Fibroblast of the conjunctiva (primary cell): Measurements from ENCODE around the gene DBH.

Source experiments
- DNase-seq: peaks from one replicate; pipeline ENCODE4 v3.0.0-alpha.2; 2010; ENCODE audit warnings: low read depth

Gene DBH

DNA sequence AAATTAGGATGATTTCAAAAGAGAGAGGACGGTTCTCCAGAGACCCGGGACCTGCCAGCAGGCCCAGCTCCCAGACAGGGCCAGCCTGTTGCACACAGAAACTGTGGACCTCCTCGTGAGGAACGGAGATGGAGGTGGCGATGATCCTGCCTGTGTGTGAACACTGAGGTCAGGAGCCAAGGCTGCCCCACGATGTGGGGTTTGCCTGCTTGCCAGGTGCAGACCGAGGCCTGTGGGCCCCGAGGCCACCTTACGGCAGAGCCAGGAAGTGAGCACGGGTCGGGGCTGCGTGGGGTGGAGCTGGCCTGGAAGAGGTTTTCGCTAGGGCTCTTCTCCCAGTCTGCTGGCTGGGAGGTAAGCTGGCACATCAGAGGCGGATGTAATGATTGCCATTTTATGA lies 31.3 kb upstream of the DBH start:
- no peak for DNase-seq

DNA sequence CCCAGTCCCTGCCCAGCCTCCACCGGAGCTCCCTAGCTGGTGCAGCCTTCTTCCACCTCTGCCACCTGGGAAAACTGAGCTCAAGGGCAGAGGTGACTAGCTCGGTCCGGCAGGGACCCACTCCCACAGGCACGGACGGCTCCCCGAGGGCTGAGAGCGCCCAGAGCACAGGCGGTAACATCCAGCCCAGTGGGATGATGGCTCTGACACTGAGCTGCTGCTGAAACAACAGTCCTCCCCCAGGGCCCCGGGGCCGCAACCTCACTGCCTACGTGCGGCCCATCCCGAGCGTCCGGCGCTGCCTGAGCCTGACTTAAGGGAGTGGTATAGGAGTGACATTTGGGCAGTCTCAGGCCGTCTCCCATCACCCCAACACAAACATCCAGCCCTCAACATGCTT lies 30.7 kb upstream of the DBH start:
- DNase-seq: no peak

DNA sequence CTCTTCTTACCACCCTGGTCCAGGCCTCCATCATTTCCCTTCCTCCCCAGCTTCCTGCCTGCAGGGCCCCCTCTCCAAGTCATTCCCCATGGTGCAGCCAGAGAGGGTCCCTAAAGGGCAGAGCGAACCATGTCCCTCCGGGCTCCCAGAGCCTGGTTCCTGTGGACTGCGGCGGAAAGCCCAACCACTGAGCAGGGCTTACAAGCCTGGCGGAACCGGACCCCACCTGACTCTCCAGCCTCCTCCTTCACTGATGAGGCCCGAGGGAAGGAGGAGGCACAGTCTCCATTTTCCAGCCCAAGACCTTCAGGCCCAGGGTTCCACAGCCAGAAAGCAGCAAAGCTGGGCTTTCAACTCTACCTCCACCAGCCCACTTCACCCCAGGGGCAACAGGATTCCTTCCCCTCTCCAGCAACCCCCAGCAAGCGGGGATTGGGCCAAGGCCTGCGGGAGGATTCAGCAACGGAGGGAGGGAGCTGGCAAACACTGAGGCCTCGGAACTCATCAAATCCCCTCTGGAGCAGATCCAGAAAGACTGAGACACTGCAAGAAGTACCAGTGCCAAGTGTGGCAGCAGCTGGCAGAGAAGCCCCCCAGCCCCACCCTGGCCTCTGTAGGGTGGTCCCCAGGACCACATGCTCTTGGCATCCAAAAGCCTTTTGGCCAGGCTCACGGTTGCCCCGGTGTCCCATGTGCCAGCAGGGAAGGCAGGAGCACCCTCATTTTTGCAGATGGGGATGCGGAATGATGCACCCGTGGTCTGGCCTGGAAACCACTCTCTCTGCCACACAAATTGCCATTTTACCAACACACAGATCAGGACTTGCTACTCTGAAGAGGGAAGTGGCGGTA lies 30.1 kb upstream of the DBH start:
- DNase-seq: no peak

DNA sequence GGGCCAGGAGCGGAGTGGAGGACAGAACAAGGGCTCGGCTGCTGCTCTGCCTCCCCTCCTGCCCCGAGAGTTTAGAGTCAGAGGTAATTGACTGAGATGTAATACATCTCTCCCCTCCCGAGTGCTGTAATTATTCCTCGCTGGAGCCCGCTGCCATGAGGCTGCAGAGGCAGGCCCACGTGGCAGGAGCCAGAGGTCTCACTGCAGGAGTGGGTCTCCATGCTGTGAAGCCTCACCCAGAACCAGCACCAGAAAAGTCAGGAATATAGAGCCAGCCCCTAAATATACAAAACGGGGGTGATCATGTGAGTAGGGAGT lies 29.5 kb upstream of the DBH start:
- DNase-seq: no peak

DNA sequence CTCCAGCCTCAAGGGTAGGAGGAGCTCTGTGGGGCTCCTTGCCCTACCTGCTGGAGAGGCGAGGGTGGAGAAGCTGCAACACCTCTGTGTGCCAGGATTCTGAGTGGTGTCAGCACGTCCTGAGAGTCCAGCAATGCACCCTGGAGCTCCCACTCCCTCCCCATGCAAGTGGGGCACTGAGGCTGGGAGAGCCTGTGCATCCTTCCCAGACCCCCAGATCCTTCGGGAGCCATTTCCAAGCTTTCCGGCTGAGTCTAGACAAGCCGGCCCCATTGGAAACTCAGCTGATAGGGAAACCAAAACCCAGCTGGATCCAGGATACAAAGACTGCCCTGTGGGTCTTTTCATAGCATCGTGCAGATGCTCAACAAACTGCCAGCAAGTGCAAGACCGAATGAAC lies 28.8 kb upstream of the DBH start:
- DNase-seq: no peak

DNA sequence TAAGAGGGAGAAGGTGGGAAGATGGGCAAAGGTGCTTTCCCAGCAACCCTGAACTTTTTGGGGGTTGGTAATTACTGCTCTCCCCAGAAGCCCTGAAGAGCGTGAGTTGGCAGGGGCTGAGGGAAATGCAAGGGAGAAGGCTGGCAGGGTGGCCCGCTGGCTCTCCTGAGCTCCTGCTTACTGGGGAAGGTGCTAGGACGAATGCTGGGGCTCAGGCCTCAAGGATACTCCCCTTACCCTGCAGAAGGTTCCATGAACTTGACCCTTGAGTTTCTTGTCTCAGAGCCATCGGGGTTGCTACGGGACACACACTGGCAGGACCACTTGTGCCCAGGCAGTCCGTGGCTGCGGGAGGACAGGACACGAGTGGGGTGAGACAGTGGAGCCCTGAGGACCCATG lies 28.2 kb upstream of the DBH start:
- no peak for DNase-seq

DNA sequence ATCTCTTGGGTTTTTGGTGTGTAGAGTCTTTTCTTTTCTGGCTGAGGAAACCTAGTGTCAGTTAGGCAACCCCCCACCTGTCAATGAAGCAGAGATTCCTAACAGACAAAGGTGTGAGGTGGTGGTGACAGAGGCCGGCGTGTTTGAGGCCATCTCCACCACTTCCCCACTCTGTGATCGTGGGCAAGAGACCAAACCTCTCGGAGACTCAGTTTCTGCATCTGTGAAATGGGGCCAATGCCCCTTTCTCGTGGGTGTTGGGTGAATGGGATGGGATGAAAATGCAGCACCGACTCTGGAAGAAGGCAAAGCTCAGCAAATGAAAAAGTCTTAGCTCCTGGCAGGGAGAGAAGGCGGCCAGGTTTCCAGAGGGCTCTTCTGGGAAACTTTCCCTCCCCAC lies 27.8 kb upstream of the DBH start:
- DNase-seq: no peak

DNA sequence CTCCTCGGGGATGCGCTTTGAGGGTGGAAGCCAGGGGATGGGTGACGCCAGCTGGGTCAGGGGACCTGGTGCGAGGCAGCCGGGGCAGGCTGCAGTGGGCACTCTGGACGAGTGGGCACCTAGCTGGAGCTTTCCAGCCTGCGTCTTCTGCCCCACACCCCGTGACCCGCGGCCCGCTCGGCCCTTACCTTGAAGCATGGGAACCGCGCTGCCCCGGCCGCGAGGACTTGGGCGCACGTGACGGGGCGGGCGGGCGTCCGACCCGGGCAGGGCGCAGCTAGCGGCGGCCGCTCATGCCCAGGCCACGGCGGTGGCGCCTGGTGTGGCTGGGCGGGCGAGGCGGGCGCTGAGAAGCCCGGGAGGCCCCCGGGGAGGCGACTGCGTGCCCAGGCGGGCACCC lies 27.3 kb upstream of the DBH start:
- DNase-seq: no peak

DNA sequence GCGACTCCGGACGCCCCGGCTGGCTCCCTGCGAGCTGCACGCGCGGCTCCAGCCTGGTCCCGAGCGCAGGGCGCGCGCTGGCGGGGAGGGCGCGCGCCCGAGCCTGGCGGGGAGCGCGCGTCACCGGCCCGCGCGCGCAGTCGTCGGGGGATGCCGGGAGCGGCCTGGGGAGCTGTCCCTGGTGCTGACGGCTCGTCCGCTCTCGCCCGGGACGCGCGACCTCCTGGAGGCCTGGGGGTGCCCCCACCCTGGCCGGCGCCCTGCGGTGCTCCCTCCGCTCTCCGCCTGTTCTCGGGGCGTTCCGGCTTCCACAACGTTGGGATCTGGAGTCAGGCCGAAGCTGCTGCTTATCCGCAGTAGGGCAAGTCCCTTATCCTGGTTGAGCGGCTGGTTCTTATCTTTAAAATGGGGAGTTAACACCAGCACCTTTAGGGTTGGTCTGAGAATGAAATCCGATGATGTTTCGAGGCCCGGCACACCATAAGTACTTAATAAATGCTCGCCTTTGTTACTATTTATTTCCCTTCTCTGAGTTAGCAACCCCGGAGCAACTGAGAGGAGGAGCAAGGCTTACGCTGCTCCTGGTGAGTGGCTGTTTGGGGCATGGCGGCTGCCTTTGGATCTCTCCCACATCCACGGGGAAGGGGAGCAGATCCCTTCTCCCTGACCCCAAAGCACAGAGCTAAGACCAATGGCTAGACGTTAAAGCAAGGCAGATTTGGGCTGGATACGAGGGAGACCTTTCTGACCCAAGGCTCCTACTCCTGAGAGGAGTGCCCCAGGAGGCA lies 26.7 kb upstream of the DBH start, which contains the start of gene FAM163B:
Gene FAM163B, minus strand, starts transcription at position 79 of the 788 bp plus-strand sequence. CDS start 29,166 bp downstream, outside the sequence.
- DNase-seq: no peak

DNA sequence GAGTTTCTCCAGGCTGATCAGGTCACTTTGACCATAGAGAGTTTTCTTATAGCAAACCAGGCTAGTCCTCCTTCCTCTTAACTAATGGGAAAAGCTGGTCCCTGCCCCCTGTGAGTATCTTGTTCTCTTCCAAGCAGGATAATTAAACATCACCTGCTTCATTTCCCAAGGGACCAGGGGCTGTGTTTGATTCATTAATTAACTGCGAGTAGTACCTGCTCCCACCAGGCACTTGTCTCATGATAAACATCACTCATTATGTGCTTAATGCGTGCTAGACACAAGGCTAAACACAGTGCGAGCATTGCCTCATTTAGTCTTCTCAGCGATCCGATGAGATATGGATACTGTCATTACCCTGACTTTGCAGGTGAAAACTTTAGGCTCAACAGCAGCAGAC lies 25.3 kb upstream of the DBH start:
- DNase-seq: no peak

DNA sequence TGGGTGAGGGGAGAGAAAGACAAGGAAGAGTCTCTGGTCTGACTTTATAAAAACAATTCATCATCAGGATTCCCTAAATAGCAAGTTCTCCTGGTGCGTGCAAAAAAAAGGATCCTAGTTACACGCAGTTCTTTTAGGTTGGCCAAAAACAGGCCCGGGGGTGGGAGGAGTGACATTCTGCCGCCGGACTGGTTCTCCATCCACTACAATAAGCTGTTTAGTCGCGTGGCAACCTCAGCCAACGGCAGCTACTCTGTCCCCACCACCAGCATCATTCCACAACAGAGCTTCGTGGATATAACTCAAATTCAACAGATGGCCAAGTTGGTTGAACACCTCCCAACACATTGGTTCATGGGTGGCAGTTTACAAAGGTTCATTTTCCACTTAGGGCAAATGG lies 24.1 kb upstream of the DBH start:
- DNase-seq: no peak

DNA sequence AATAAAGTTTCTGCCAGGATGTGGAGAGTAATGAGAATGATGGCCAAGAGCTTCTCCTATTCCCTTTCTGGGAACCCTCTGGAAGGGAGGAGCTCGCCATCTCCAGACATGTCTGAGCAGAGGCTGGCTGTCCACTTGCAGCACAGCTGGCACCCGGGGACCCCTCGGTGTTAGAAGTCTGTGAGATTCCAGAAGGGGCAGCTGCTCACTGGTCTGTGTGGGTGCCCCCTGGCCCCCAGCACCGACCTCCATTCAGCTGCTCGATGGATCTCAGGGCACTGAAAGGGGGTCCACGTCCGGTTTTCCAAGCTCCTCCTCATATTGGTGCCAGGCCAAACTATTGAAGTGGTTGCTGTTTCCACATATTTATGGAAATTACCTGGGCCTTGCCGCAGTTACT lies 23.3 kb upstream of the DBH start:
- no peak for DNase-seq

DNA sequence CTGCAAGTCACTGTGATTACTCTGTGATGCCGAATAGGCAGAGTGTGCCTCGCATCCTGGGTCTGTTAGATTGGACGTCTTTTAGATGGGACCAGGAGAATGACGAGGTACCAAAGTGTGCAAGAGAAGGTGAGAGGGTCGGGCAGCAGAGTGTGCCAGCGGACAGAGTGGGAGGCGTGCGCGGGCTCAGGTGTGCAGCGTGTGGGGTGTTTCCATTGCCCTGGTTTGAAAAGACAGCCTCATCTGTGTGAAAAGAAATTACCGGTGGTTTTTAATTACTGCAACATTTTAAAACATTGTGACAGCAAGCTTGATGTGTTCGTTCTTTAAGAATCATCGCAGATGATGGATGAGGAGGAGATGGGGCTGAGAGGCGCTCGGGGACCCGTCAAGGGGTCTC lies 22.7 kb upstream of the DBH start:
- DNase-seq: no peak

DNA sequence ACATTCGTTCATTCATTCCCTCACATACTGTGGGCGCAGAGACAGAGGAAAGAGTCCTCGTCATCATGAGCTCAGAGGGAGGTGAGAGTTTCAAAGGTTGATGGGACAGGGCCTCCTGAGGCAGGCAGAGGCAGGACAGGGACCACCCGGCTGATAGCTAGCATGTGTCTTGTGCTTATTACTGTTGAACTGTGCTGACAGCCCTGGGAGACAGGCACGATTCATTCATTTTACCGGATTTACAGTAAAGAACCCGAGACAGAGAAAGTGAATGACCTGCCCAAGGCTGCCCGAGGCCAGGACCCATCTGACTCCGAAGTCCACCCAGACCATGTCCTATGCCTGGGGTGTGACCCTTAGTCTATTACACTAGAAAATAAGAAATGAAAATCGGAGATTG lies 22.1 kb upstream of the DBH start:
- no peak for DNase-seq

DNA sequence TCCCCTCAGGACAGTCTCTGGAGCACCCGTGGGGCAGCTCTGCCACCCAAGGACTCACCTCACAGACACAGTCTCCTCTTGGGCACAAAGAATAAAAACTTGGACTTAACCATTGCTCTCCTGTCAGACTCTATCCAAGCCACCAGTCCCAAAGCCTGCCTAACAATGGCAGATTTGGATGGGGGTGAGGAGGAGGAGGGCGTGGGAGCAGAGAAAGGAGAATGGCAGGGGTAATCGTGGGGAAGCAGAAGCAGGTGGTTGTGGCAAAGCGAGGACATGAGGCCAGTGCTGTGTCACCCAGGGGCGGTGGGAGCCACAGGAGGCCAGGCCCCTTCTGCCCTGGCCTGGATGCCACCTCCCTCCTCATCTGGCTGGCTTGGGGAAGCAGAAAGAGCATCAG lies 21.5 kb upstream of the DBH start:
- no peak for DNase-seq

DNA sequence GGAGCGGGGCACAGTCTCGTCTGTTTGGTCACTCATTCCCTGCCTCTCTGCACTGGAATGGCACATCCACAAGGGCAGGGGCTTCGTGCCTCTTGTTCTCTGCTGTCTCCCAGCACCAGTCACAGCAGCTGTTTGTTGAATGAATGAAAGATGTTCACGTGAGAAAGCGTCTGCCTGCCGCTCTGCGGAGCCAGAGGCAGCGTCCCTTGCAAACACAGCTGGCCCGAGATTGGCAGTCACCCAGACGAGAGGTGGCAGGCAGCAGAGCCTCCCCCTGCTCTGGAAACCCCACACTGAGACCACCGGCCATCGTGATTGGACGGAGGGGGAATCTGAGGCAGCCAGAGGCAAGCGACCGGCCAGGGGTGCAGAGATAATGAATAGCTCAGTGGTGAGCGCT lies 21.0 kb upstream of the DBH start:
- no peak for DNase-seq

DNA sequence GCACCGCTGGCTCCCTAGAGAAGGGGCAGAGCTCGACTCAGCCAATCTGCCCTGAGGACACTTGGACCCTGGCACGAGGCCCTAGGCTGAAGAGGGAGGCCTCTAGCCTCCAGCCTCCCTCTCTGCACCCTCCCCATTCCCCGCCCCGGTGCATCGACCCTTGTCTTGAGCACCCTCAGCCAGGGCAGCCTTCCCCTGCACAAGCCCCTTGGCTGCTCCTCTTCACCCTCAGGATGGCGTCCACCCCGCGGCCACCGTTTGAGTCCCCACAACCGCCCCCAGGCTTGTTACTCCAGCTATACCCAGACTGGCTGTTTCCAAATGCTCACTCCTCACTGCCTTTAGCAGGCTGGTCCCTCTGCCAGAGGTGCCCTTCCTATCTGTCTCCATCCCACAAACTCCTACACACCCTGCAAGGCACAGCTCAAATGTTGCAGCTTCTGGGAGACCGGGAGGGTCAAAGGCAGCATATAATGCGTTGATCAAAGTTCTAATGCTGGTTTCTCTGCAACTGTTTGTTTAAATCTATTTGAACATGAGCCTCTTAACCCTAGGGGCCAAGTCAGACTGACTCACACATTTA lies 20.5 kb upstream of the DBH start:
- no peak for DNase-seq

DNA sequence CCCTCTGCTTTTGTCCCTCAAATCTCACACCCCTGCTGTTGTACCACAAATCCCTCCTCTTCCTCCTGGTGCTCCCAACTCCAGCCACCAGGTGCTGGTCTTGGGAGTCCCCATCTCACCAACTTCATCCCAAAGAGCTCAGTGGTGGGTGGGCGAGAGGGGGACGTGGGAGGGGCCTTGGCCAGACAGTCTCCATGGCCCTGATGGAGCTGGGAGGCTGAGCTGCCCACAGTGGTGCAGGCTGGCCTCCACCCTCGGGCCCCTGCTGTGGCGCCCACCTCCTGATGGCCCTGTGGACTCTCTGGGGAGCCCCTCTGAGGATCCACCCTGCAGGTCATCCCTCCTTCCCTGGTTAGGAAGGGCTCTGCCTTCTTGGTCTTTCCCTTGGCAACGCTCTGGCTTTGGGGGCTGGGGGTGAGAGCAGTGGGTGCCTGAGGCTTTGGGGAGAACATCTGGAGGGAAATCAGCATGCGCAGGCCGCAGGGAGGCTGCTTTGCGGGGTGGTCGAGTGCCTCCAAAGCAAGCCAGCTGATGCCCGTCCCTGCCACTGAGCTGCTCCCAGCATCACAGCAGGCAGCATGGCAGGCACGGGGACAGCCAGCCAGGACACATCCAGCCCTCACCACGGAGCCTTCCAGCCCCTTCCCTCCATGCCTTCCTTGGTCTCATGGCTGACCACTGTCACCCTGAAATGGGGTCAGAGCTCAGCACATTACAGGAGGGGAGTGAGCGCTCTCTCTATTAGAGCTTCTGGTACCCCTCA lies 19.3 kb upstream of the DBH start:
- no peak for DNase-seq

DNA sequence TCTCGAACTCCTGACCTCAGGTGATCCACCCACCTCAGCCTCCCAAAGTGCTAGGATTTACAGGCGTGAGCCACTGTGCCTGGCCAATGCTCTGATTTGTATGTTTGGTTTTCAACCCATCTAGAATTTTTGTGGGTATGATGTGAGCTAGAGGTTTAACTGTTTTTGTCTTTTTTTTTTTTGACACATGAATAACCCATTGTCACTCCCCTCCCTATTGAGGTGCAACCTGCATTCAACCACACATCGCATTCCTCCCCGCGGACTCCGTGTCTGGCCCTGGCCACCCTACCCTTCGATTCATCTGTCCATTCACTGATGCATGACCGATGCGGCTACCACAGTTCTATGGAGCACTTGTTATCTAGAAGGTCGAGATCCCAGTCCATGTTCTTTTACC lies 17.4 kb upstream of the DBH start:
- no peak for DNase-seq

DNA sequence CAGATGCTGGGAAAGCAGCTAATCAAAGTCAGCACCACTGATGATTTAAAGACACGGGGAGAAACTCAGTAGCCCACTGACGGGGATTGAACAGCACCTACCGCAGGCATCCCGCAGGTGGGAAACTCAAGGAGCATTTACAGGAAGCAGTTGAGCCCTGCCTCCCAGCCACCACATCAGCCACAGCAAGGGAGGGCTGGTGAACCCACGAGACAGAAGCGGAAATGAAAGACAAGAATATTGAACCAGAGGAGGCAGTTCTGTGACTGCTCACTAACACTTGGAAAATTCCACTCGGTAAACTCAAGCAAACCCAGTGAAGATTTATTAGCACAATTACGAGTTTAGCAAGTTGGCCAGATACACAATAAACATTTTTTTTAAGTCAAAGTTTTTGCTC lies 16.4 kb upstream of the DBH start:
- no peak for DNase-seq

DNA sequence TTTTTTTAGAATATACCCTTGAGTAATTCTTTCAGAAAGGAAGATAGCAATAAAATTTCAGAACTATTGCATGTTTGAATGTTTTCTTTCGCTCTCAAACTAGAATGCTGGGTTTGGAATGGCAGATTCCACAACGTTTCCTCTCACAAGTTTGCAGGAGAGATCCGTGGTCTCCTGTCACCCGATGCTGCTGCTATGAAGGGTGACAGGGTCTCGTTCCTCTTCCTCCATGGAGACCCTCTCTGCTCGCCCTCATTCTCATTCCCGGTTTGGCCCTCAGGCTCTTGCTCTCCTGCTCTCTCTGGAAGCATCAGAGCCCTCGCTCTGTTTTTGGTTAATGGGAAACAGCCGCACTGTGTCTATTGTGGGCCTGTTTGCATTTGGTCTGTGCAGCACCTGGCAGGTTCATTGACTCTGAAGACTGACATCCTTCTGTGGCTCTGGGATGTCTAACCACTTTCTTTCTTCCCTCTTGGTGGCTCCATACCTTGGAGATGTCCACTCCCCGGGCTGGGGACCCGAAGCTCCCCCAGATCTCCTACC lies 14.4 kb upstream of the DBH start:
- DNase-seq: no peak

DNA sequence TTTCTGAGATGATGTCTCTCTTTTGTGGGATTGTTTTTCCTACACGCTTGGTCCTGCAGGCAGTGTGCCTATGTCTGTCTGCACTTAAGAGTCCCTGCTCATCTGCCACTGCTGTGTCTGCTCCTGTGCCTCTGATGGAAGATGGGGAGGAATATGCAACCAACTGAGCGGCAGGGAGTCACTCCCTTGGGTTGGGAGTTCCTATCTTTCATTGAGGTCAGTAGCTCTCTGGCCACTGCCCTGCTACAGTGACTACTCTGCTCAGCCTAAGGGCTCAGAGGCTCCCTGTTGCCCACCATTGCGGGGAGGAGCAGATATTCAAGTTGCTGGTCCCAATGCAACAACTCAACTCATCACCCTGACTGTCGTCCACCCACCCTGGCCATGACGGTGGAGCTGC lies 13.6 kb upstream of the DBH start:
- DNase-seq: no peak
